C1 segment of cervical spinal cord (tissue), 14 donors: Measurements from ENCODE around the gene MARCHF7.
"Not testable (repeated sequence)": the region's sequence is repeated elsewhere in the genome, so short reads cannot be mapped to it uniquely, and the experiment has no call there.

Experiments
- DNase-seq, 14 donors: peaks; one replicate each; lab custom pipeline; 2025; lab: John Stamatoyannopoulos, UW

MARCHF7 gene

DNA sequence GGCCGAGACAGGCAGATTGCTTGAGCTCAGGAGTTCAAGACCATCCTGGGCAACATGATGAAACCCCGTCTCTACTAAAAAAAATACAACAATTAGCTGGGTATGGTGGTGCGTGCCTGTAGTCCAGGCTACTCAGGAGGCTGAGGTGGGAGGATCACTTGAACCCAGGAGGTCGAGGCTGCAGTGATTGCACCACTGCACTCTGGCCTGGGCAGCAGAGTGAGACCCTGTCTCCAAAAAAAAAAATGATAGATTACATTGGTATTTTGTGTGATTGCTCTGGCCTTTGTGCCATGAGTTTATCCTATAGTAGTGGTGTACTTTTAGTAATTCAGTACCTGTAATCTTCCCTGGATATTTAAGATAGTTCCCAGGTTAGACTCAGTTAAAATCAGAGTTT, 4.1 kb downstream of the MARCHF7 start:
- not testable (repeated sequence) for DNase-seq

DNA sequence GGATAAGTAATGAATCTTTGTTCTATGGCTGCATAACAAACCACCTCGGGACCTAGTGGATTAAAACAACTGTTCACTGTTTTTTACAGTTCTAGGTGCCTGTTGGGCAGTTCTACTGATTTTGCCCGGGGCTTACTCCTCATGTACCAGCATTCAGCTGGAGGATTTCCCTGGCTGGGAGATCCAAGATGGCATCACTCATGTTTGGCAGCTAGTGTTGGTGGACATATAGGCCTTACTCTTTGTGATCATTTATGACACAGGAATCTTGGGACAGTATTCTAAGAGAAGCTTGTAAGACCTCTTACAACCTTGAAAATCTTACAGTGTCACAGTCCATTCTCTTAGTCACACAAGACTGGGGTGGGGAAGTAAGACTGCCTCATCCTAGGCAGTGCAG, 4.6 kb downstream of the MARCHF7 start:
- DNase-seq, result no peak

DNA sequence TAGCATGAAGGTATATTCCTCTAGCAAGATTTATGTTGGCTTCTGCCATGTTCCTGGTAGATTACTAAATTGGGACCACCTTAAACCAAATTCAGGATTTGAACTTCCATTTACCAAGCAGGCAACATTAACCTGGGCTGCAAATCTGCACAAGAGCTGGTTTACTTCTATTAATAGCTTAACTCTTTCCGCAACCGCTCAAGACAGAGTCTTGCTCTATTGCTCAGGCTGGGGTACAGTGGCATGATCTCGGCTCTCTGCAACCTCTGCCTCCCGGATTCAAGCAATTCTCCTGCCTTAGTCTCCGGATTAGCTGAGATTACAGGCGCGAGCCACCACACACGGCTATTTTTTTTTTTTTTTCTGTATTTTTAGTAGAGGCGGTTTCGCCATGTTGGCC, 8.4 kb downstream of the MARCHF7 start:
- no peak for DNase-seq

DNA sequence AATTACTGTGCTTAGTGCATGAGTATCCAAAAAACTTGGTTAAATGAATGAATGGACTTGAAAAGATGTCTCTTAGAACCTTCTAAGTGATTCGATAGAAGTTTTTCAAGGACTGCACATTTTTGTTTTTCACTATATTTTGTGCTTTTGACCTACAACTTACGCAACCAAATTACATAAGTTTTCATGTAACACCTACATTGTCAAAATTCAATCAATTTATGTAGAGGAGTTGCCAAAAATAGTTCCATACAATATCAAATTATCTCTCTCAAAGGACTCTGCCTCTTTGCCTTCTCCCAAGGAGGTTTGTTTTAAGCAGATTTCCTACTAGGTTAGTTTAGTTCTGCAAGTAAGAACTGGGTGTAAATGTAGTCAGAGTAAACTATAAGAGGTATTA, 10.3 kb downstream of the MARCHF7 start:
- no peak for DNase-seq

DNA sequence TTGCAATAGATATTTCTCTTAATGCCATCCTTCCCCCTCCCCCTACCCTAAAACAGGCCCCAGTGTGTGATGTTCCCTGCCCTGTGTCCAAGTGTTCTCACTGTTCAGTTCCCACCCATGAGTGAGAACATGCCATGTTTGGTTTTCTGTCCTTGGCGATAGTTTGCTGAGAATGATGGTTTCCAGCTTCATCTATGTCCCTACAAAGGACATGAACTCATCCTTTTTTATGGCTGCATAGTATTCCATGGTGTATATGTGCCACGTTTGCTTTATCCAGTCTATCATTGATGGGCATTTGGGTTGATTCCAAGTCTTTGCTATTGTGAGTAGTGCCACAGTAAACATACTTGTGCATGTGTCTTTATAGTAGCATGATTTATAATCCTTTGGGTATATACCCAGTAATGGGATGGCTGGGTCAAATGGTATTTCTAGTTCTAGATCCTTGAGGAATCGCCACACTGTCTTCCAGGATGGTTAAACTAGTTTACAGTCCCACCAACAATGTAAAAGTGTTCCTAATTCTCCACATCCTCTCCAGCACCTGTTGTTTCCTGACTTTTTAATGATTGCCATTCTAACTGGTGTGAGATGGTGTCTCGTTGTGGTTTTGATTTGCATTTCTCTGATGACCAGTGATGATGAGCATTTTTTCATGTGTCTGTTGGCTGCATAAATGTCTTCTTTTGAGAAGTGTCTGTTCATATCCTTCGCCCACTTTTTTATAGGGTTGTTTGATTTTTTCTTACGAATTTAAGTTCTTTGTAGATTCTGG, 12.7 kb downstream of the MARCHF7 start:
- not testable (repeated sequence) for DNase-seq

DNA sequence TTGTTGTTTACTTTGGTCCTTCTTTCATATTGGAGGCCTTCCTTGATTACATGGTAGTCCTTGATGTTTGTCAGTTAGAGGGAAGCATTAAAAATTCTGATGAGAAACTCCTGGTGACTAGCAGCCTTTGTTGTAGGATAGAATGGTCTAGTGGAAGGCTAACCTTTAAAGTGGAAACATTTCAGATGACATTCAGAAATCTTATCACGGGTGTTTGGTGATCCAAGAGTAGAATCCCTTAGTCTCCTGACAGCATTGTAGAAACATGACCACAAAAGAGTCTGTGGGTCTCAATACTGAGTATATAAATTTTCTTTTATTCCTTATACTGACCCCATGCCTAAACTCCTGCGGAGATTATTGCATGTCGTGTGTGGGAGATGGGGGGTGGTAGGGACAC, 13.4 kb downstream of the MARCHF7 start:
- no peak for DNase-seq

DNA sequence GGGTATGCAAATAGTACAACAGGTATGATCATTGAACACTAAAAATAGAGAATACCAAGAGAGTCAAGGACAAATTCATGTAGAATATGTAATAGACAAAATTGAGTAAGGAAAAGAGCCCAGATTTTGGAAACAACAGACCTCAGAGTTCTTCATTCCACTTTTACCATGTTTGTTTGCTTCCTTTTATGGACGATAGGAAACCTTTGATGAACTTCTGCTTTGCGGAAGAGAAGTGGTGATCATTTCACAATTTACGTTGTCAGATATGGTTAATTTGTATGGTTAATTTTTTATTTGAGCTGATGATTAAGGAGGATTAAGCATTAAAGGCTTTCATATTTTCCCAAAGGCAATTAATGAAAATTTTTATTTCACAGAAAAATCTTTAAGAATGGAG, 16.3 kb downstream of the MARCHF7 start:
- no peak for DNase-seq

DNA sequence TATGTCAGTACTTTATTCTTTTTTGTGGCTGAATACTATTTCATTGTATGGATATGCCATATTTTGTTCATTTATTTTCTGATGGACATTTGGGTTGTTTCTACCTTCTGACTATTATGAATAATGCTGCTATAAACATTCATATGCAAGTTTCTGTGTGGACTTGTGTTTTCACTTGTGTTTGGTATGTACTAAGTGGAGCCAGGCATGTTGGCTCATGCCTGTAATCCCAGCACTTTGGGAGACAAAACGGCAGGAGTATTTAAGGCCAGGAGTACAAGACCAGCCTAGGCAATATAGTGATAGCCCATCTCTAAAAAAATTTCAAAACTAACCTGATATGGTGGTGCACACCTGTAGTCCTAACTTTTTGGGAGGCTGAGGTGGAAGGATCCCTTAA, 23.3 kb downstream of the MARCHF7 start:
- DNase-seq, result no peak

DNA sequence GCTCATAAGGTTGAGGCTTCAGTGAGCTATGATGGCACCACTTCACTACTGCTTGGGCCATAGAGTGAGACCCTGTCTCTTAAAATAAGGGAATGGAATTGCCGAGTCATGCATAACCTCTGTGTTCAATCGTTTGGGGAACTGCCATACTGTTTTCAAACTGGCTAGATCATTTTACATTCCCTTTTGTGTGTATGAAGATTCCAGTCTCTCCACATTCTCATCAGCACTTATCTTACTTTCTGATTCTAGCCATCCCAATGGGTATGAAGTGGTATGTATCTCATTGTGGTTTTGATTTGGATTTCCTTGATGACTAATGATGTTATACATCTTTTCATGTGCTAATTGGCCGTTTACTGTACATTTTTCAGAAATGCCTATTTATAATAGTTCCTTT, 23.7 kb downstream of the MARCHF7 start:
- DNase-seq, result no peak

DNA sequence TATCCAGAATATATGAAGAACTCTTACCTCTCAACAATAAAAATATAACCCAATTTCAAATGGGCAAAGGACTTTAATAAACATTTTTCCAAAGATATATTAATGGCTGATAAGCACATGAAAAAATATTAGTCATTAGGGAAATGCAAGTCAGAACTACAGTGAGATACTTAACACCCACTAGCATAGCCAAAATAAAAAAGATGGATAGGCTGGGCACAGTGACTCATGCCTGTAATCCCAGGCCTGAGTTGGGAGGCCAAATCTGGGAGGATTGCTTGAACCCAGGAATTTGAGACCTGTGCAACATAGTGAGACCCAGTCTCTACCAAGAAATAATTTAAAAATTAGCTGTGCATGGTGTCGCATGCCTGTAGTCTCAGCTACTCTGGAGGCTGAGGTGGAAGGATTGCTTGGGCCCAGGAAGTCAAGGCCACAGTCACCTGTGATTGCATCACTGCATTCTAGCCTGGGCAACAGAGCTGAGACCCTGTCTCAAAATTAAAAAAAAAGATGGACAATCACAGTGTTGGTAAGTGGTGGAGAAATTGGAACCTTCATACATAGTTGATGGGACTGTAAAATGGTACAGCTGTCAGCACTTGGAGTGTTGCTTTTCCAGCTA, 25.1 kb downstream of the MARCHF7 start:
- no peak for DNase-seq

DNA sequence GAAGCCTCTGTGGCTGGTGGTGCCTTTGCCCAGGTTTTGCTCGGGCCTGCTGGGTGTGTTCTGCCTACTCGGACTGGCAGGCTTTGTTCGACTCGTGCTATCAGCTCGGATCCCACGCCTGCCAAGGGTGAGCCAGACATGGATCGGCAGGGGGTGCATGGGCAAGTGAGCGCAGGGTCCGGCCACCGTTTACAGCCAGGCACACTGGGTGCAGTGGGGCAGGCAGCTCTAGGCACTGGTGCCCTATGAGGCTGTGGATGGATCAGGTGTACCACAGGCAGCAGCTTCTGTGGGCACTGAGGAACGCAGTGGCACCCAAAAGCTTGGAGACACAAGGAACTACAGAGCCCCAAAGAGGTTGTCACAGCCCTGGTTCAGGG, 25.6 kb downstream of the MARCHF7 start:
- peak in 1 of 14 donors; percentile 5 for DNase-seq

DNA sequence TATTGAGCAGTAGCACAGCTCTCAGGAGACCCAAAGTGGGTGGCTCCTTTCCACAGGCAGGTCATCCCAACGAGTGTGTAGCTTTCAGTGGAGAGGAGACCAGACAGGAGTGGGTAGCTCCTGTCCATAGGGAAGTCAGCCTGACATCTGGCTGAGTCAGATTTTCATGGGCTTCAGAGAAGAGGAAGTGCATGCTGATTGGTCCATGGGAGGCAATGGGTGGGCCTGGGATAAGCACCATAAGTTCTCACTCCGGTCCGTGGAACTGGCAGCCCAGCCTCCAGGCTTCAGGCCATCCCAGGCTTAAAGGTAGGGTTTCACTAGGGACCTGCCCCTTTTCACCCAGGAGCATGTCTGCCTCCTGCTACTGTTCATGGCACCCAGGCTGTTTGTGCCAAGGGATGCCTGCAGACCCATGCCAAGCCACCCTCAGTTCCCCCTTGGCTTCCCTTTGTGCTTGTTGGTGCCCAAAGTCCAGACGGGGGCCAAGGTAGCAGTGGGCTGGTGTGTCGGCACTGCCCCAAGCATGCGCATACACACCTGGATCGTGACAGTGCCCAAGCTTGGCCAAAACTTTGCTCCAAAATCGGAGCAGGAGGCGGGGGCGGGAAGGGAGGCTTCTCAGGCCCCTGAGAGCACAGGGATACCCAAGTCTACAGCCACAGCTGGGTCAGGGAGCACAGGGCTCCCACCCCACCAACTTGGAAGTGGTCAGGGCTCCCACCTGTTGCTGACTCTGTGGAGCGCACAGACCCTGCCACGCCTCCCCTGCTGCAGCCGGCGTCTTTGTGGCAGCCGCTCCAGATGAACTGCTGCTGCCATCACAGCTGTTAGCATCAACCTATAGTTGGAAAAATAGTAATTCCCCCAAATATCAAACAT, 26.4 kb downstream of the MARCHF7 start:
- no peak for DNase-seq

DNA sequence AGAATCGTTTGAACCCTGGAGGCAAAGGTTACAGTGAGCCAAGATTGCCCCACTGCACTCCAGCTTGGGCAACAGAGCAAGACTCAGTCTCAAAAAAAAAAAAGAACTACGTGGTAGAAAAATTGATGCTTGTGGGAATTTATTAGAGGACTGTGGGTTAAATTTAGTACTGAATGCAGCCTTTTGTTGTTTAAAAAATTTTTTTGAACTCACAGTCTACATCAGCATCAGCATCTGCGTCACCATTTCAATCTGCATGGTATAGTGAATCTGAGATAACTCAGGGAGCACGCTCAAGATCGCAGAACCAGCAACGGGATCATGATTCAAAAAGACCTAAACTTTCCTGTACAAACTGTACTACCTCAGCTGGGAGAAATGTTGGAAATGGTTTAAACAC, 30.5 kb downstream of the MARCHF7 start:
- no peak for DNase-seq

DNA sequence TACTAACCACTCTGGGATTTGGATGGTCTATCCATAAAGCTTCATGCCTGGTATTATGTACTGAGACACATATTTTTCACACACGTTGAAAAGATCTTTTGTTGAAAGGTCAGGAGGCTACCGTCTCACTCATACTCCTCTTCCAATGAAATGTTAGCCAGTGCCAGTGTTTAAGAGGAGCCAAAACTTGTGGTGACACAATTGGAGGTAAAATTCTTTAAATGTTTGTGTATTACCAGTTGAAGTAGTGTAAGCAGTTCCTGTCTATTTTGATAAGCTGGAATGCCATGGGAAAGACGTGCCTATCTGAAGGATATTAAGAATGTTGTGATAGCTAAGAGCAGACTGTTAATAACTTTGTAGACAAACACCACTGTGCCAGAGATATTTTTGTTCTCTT, 32.1 kb downstream of the MARCHF7 start:
- DNase-seq, result no peak

DNA sequence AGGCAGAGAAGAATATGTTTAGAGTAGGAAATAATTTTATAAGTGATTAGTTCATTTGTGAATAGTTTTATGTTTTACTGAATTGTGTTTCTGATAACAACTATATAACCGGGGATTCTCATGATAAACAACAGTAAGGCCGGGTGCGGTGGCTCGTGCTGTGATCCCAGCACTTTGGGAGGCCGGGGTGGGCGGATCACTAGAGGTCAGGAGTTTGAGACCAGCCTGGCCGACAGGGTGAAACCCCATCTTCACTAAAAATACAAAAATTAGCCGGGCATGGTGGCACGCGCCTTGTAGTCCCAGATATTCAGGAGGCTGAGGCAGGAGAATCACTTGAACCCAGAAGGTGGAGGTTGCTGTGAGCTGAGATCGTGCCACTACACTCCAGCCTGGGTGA, 32.9 kb downstream of the MARCHF7 start:
- DNase-seq, result not testable (repeated sequence)

DNA sequence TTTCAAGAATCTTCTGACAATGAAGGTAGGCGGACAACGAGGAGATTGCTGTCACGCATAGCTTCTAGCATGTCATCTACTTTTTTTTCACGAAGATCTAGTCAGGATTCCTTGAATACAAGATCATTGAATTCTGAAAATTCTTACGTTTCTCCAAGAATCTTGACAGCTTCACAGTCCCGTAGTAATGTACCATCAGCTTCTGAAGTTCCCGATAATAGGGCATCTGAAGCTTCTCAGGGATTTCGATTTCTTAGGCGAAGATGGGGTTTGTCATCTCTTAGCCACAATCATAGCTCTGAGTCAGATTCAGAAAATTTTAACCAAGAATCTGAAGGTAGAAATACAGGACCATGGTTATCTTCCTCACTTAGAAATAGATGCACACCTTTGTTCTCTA, 35.8 kb downstream of the MARCHF7 start:
- DNase-seq, result no peak

DNA sequence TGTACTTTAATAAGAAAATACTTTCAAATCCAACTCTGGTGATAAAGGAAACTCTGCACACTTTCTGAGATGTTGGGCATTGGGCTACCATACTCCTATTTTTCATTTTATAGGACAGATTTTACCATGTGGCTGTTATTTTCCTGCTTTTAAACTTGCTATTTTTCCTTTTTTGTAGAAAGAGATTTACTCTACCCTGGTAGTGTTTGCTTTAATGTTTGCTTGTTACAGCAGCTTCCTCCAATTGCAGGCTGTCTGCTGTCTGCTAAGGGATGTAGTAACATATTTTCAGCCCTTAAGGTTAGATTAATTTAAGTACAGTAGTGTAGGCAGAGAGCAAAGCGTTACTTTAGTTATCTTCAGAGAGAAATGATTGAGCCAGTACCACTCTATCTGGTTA, 38.6 kb downstream of the MARCHF7 start:
- no peak for DNase-seq

DNA sequence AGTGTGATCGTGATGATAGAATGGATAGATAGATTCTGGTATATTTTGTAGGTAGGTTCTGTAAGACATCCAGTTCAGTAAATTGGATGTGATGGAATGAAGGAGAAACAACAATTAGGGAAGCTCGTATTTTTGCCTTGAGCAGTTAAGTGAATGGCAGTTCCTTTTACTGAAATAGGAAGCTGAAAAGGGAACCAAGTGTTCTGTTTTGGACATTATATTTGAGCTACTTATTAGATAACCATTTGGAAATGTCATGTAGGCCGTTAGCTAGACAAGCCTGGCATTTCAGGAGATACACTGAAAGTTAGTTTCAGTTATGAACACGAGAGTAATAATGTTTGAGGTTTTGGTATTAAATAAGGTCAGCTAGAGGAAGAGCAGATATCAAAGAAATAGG, 41.5 kb downstream of the MARCHF7 start:
- DNase-seq, result no peak

DNA sequence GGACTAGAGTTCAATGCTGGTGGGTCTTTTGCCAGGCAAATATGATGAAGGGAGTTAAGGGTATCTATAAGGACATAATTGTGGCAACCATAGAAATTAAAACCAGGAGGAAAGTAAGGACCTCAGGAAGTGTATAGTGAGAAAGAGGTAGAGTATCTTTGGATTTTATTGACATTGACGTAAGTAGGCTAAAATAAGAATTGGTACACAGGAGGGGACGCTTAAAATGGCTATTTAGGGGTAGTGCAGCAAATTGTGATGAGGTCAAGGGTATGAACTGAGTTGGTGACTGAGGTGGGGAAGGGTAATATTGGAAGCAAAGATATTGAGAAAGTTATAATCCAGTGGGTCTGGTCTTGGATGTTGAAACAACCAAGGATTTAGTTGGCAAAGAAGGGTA, 42.7 kb downstream of the MARCHF7 start:
- no peak for DNase-seq

DNA sequence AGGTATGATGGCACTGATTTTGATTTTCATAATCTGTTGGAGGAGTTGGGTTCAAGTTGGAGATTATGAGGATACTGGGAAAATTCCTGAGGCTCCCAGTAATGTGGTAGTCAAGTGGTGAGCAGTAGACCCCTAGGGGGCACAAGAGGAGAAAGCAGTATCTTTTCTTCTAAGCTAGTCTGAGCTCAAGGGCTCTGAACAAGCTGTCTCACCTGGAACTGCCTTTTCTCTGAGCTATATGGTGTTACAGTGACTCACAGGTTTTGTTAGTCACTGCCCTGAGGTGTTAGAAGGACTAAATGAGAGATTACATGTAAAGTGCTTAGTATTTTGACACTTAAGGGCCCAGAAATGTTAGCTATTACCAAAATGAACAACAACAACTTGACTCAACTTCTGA, 43.5 kb downstream of the MARCHF7 start:
- no peak for DNase-seq

DNA sequence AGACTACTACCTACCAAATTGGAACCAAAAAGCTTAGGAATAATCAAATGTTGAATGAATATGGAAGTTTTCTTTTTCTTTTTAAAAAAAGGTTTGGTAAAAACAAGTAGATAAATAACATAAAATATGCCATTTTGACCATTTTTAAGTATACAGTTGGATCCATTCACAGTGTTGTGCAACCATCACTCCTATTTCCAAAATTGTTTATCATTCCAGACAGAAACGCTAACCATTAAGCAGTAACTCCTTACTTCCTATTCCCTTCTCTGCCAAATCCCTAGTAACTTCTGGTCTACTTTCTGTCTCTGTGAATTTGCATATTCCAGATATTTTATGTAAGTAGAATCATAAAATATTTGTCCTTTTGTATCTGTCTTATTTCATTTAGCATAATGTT, 45.9 kb downstream of the MARCHF7 start:
- DNase-seq, result no peak

DNA sequence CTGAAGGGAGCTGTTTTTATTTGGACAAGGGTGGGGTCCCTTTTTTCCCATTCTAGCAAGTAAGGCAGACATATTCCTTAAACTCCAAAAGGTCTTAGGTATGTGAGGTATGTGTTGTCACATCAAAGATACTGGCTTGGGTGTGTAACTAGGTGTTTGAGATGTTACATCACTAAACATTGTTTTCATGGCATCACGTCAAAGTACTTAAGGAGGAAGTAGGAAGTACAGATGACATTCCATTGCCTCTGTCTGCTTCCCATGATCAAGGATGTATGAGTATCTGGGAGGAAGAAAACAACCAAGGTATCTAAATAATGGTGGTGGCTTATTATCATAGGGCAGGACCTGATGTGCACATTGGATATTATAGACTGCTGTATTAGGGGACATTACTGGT, 46.4 kb downstream of the MARCHF7 start:
- no peak for DNase-seq

DNA sequence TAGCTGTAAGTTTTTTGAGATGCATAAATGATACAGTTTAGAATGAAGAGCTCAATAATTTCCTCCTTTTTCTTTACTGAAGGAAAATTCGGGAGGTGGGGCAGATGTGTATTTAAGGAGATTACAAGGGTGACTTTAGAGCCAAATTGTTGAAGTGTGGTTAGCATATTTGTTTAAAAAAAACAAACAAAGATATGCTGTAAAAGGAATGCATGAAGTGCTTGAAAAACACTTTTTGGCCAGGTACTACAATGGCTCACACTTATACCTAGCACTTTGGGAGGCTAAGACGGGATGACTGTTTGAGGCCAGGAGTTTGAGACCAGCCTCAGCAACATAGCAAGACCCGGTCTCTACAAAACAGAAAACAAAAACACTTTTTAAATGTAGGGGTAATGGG, 47.3 kb downstream of the MARCHF7 start:
- no peak for DNase-seq
